HG03196 (cell line): ENCODE results near the gene TMEM151B.
A peak's percentile ranks its signal among the peaks of the same experiment; 100 is the strongest.
"Not testable (repeated sequence)": the region's sequence is repeated elsewhere in the genome, so short reads cannot be mapped to it uniquely, and the experiment has no call there.

ENCODE experiments used
- ATAC-seq: cut with Tn5 transposase; IDR thresholded peaks from one replicate; pipeline ENCODE4 v1.9.1; 2021; ENCODE audit not compliant: unreplicated experiment

TMEM151B gene

GRCh38 chr6:44329858-44330257 lies 59.6 kb downstream of the TMEM151B start:
- ATAC-seq: no peak

GRCh38 chr6:44332585-44332984 lies 62.3 kb downstream of the TMEM151B start:
- ATAC-seq: no peak

- ATAC-seq: no peak
Observed at GRCh38 chr6:44333273-44333919, 63.1 kb downstream of the TMEM151B start.

GRCh38 chr6:44333942-44334341 lies 63.7 kb downstream of the TMEM151B start:
- ATAC-seq: no peak

GRCh38 chr6:44335631-44336030 lies 65.4 kb downstream of the TMEM151B start:
- ATAC-seq: no peak

- peak; percentile 74 for ATAC-seq
Observed at GRCh38 chr6:44338228-44339122, 68.2 kb downstream of the TMEM151B start.

- ATAC-seq: no peak
Observed at GRCh38 chr6:44339301-44339700, 69.1 kb downstream of the TMEM151B start.

GRCh38 chr6:44339763-44340625 lies 69.7 kb downstream of the TMEM151B start:
- no peak for ATAC-seq

- no peak for ATAC-seq
Observed at GRCh38 chr6:44341095-44341890, 71.0 kb downstream of the TMEM151B start.

GRCh38 chr6:44342052-44342451 lies 71.8 kb downstream of the TMEM151B start:
- no peak for ATAC-seq

GRCh38 chr6:44342489-44342888 lies 72.2 kb downstream of the TMEM151B start, which contains the start of gene SPATS1:
Gene SPATS1 (plus strand): TSS chr6:44342650. CDS start chr6:44343096, 446 bp downstream.
- no peak for ATAC-seq

GRCh38 chr6:44346818-44347217 lies 76.6 kb downstream of the TMEM151B start:
- not testable (repeated sequence) for ATAC-seq

GRCh38 chr6:44349904-44350649 lies 79.8 kb downstream of the TMEM151B start:
- ATAC-seq: no peak

GRCh38 chr6:44350650-44350994 lies 80.4 kb downstream of the TMEM151B start:
- not testable (repeated sequence) for ATAC-seq

- ATAC-seq: no peak
Observed at GRCh38 chr6:44352259-44352658, 82.0 kb downstream of the TMEM151B start.

GRCh38 chr6:44353336-44353735 lies 83.1 kb downstream of the TMEM151B start:
- ATAC-seq: no peak

GRCh38 chr6:44355640-44356039 lies 85.4 kb downstream of the TMEM151B start:
- no peak for ATAC-seq

- ATAC-seq: no peak
Observed at GRCh38 chr6:44356487-44356886, 86.2 kb downstream of the TMEM151B start.
